IMR-90 (cell line): Measurements from ENCODE around the gene ISG15.

Experiments used
- BHLHE40 ChIP-seq: fragments of 150-350 bp; IDR thresholded peaks from 2 replicates; pipeline ENCODE4 v1.6.1; 2016; ENCODE audit warnings: mild to moderate bottlenecking, low read depth, low read length
- CTCF ChIP-seq: conservative IDR thresholded peaks from 2 replicates; pipeline ENCODE4 v1.5.1; 2012; ENCODE audit warnings: mild to moderate bottlenecking, low read depth, low read length, improper control_type of control experiment
- FOS ChIP-seq: fragments of 150-350 bp; IDR thresholded peaks from 2 replicates; pipeline ENCODE4 v1.6.1; 2016; ENCODE audit warnings: low read depth, low read length
- MXI1 ChIP-seq: IDR thresholded peaks from 2 replicates; pipeline ENCODE4 v1.6.1; 2012; ENCODE audit warnings: low read depth, mild to moderate bottlenecking, low read length, moderate library complexity, borderline replicate concordance
- USF2 ChIP-seq: fragments of 150-350 bp; IDR thresholded peaks from 2 replicates; pipeline ENCODE4 v1.6.1; 2017; ENCODE audit warnings: mild to moderate bottlenecking, antibody characterized with exemption, low read length, low read depth

- TF ChIP-seq CTCF (no peak), MXI1 (no peak), BHLHE40 (no peak), FOS (no peak), USF2 (peak; percentile 38; the same call in 1 of the 2 replicates)
These were observed 19.8 kb upstream of the ISG15 start for GRCh38 chr1:993379-993995.
